ENCODE results near the gene ASXL3.

The ASXL3 gene

DNA sequence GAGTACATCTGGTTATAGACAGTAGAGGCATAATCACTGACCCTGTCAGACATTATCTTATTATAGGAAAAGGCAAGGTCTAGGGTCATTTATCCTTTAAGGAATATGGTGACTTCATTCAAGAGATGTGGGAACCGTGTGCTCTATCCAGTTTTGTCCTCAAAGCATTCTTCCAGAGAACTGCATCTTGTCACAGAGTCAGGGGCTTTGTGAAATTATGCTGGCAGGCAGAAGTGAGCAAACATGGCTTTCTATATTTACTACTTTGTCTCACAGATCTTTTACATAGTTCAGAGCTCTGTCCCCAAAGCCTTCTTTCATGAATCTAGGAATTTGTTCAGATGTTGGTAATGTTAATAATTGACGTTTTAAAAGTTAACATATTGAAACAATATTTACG lies 177.4 kb downstream of the ASXL3 start:
- no peak for TF ChIP-seq CTCF (IDR thresholded peaks at IDR 0.05; ENCODE audit: low read depth, low read length)
- H3K4me3 ChIP-seq (replicated peaks in 1 of 2; ENCODE audit: low read depth in 2 of 2, low read length in 2 of 2), result no peak overlapping the region
- DNase-seq (ENCODE audit: low read depth in 2 of 2), result no peak

DNA sequence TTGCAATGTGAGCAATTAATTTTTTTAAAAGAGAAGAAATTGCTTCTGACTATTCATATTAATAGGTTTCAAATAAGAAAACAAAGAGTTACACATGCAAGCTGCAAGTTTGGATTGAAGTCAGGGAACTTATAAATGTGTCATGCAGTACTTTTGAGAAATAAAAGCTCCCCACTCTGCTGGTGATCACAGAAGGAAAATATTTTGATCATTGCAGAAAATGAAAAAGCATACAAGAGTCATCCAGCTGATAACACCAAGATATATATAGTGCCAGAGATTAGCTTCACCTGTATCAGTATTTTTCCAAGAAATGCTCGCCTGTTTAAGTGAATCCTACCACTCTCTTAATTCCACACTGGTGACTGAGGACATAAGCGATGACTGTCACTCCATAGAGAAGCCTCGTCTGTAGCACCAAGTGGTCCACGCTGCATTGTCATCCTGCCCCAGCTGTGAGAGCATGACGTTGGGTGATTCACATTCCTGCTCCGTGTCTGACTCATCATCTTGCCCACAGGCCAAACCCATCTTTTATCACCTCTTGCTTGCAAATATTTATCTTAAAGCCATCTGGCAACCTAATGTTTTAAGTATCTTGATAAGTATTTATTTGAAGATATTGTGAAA lies 178.0 kb downstream of the ASXL3 start:
- no peak for TF ChIP-seq CTCF (IDR thresholded peaks at IDR 0.05; ENCODE audit: low read depth, low read length)
- peak; percentile 33 to 83 for DNase-seq (ENCODE audit: low read depth in 2 of 2)
- no peak overlapping the region for H3K4me3 ChIP-seq (replicated peaks in 1 of 2; ENCODE audit: low read depth in 2 of 2, low read length in 2 of 2)

GRCh38 chr18:33757037-33757436 lies 179.0 kb downstream of the ASXL3 start:
- H3K4me3 ChIP-seq (replicated peaks in 1 of 2; ENCODE audit: low read depth in 2 of 2, low read length in 2 of 2), result no peak overlapping the region
- no peak for TF ChIP-seq CTCF (IDR thresholded peaks at IDR 0.05; ENCODE audit: low read depth, low read length)
- peak in 1 of 2 donors; percentile 48 for DNase-seq (ENCODE audit: low read depth in 2 of 2)

DNA sequence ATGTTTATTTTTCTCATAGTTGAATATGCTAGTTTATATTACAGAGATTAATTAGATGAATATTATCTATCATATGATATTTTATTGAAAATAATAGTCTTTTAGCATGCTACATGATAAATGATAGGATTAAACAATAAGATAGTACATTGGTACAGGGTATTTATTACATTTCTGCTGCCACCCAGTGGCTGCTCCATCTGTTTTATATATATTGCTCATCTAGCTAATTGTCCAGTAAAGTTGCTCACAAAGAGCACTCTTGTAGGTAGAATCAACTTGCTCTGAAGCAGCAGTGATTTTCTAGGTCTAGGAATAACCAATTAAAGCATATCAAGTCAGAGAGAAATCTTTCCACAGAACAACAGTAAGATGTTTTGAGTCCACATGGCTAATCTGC lies 183.3 kb downstream of the ASXL3 start:
- H3K4me3 ChIP-seq (replicated peaks in 1 of 2; ENCODE audit: low read depth in 2 of 2, low read length in 2 of 2), result no peak overlapping the region
- peak; percentile 33 for TF ChIP-seq CTCF (IDR thresholded peaks at IDR 0.05; ENCODE audit: low read depth, low read length)
- peak; percentile 31 to 53 for DNase-seq (ENCODE audit: low read depth in 2 of 2)

GRCh38 chr18:33781429-33781828 lies 203.4 kb downstream of the ASXL3 start:
- no peak for TF ChIP-seq CTCF (IDR thresholded peaks at IDR 0.05; ENCODE audit: low read depth, low read length)
- no peak for DNase-seq (ENCODE audit: low read depth in 2 of 2)
- H3K4me3 ChIP-seq (replicated peaks in 1 of 2; ENCODE audit: low read depth in 2 of 2, low read length in 2 of 2), result no peak overlapping the region

Measured in cardiac fibroblast (primary cell).